OCI-LY3 (cell line): Measurements from ENCODE around the gene VWA1.
"Not testable (repeated sequence)": the region's sequence is repeated elsewhere in the genome, so short reads cannot be mapped to it uniquely, and the experiment has no call there.

Experiments used
- H2AFZ ChIP-seq: fragments of 200-600, 300-600 bp; shearing (Covaris generic); 2 replicates; pipeline ENCODE4 v1.6.0; 2014; ENCODE audit warnings: antibody characterized with exemption, low read depth, low read length
- H3K27ac ChIP-seq: fragments of 200-600, 300-600 bp; sonication (generic); 2 replicates; pipeline ENCODE4 v1.5.1; 2014; ENCODE audit warnings: mild to moderate bottlenecking, low read length, moderate library complexity, mixed read lengths
- H3K27me3 ChIP-seq: fragments of 200-600, 300-600 bp; sonication (generic); 2 replicates; pipeline ENCODE4 v1.6.1; 2014; ENCODE audit warnings: low read depth, low read length, mixed read lengths
- H3K36me3 ChIP-seq: fragments of 200-600, 300-600 bp; sonication (generic); replicated peaks from 2 replicates; pipeline ENCODE3; 2014; ENCODE audit warnings: low read depth, low read length, mixed read lengths
- H3K4me1 ChIP-seq: fragments of 300-600, 200-600 bp; sonication (generic); 2 replicates; pipeline ENCODE4 v1.6.1; 2014; ENCODE audit warnings: low read length, mixed read lengths
- H3K4me2 ChIP-seq: fragments of 200-600, 300-600 bp; sonication (generic); 2 replicates; pipeline ENCODE4 v1.6.1; 2014; ENCODE audit warnings: low read length, mixed read lengths
- H3K4me3 ChIP-seq: fragments of 300-600, 200-600 bp; sonication (generic); 2 replicates; pipeline ENCODE4 v1.5.1; 2014; ENCODE audit warnings: antibody characterized with exemption, mild to moderate bottlenecking, low read length, moderate library complexity
- H3K79me2 ChIP-seq: fragments of 300-600, 200-600 bp; shearing (Covaris generic); 2 replicates; pipeline ENCODE4 v1.6.1; 2014; ENCODE audit warnings: mild to moderate bottlenecking, low read length, mixed read lengths
- H3K9ac ChIP-seq: fragments of 300-600, 200-600 bp; shearing (Covaris generic); 2 replicates; pipeline ENCODE4 v1.6.0; 2014; ENCODE audit warnings: mild to moderate bottlenecking, low read length, moderate library complexity
- H3K9me3 ChIP-seq: fragments of 200-600, 300-600 bp; shearing (Covaris generic); 2 replicates; pipeline ENCODE4 v1.6.1; 2014; ENCODE audit warnings: low read length, mixed read lengths; ENCODE audit not compliant: insufficient read depth
- H4K20me1 ChIP-seq: fragments of 200-600, 300-600 bp; sonication (generic); 2 replicates; pipeline ENCODE4 v1.6.1; 2016; ENCODE audit warnings: low read length, mixed read lengths; ENCODE audit not compliant: insufficient read depth
- EZH2phosphoT487 ChIP-seq: fragments of 200-600 bp; shearing (Covaris generic); IDR thresholded peaks from 2 replicates; pipeline ENCODE4 v1.6.1; 2018; ENCODE audit warnings: antibody characterized with exemption, mixed run types, low read depth
- TF ChIP-seq, protein P1 (sequence below): fragments of 200-600, 300-600 bp; sonication (generic); IDR thresholded peaks from 2 replicates; pipeline ENCODE4 v1.5.1; 2014; ENCODE audit warnings: antibody characterized with exemption, low read length, low read depth

The VWA1 gene

DNA sequence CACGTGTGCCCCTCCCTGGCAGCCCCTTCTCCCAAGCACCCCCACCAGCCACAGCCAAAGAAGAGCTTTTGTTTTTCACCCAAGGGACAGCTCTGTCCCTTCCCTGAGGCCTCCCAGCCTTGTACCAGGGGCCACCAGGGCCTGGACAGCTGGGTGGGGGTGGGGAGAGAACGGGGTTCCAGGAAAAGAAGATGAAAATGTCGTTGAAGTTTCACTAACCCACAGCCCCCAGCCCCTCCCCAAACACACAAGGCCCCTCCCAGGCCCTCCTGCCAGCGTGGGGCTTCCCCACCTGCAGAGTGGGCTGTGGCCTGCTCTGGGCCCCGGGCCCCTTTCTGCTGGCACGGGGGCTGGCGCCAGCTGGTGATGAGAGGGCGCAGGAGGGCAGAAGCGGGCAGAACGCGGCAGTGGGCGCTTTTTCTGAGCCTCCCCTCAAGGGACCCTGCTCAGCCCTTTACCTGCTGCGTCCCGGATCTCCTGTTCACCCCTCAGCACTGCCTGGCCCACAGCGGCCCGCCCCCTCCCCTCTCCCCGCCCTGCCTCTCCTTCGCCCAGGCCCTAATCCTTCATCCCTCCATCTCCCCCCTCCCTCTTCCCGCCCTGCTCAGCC, 8.9 kb upstream of the VWA1 start:
- peaks cover 6% of the 10 kb centered on the region; the same call in 1 of the 2 replicates for H3K4me1 ChIP-seq
- H3K9ac ChIP-seq: no peak overlapping the region
- TF ChIP-seq, protein P1, sequence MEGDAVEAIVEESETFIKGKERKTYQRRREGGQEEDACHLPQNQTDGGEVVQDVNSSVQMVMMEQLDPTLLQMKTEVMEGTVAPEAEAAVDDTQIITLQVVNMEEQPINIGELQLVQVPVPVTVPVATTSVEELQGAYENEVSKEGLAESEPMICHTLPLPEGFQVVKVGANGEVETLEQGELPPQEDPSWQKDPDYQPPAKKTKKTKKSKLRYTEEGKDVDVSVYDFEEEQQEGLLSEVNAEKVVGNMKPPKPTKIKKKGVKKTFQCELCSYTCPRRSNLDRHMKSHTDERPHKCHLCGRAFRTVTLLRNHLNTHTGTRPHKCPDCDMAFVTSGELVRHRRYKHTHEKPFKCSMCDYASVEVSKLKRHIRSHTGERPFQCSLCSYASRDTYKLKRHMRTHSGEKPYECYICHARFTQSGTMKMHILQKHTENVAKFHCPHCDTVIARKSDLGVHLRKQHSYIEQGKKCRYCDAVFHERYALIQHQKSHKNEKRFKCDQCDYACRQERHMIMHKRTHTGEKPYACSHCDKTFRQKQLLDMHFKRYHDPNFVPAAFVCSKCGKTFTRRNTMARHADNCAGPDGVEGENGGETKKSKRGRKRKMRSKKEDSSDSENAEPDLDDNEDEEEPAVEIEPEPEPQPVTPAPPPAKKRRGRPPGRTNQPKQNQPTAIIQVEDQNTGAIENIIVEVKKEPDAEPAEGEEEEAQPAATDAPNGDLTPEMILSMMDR: no peak
- TF ChIP-seq EZH2phosphoT487: no peak
- no peaks in the 10 kb centered on the region for H3K79me2 ChIP-seq
- H3K27me3 ChIP-seq: no peaks in the 10 kb centered on the region
- no peak overlapping the region for H3K27ac ChIP-seq
- H2AFZ ChIP-seq: no peak overlapping the region
- no peaks in the 10 kb centered on the region for H4K20me1 ChIP-seq
- H3K4me2 ChIP-seq: no peak overlapping the region
- no peaks in the 10 kb centered on the region for H3K9me3 ChIP-seq
- H3K36me3 ChIP-seq: no peaks in the 10 kb centered on the region
- no peak overlapping the region for H3K4me3 ChIP-seq

DNA sequence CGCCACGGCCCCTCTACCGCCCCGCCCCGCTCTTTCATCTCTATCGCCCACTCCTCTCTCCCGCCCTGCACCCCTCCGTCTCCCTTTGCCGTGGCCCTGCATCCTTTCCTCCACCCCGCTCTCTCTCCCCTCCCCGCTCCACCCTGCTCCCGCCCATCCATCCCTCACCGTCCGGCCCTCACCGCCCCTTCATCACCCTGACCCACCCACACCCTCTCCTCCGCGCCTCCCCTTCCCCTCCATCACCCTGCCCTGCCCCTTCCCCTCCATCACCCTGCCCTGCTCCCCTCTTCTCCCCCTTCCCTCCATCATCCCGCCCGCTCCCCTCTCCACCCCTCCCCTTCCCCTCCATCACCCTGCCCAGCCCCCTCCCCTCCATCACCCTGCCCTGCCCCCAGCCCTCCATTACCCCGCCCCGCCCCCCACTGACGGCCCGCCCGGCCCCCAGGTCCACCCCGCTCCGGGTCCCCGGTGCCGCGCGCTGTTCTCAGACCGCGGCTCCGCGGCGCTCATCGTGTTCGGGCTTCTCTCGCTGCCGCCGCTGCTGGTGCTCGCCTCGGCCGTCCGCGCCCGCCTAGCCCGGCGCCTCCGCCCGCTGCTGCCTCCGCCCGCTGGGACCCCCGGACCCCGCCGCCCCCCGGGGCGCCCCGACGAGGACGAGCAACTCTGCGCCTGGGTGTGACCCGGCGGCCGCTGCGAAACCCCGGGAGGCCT, 8.2 kb upstream of the VWA1 start:
- no peaks in the 10 kb centered on the region for H4K20me1 ChIP-seq
- no peaks in the 10 kb centered on the region for H3K9me3 ChIP-seq
- H3K27ac ChIP-seq: no peak overlapping the region
- TF ChIP-seq, protein P1: no peak
- TF ChIP-seq EZH2phosphoT487: no peak
- H3K36me3 ChIP-seq: no peaks in the 10 kb centered on the region
- H3K27me3 ChIP-seq: no peaks in the 10 kb centered on the region
- no peak overlapping the region for H3K4me2 ChIP-seq
- no peak overlapping the region for H3K9ac ChIP-seq
- peaks cover 3% of the 10 kb centered on the region; the same call in 1 of the 2 replicates for H3K4me1 ChIP-seq
- no peak overlapping the region for H2AFZ ChIP-seq
- H3K79me2 ChIP-seq: no peaks in the 10 kb centered on the region
- H3K4me3 ChIP-seq: no peak overlapping the region

DNA sequence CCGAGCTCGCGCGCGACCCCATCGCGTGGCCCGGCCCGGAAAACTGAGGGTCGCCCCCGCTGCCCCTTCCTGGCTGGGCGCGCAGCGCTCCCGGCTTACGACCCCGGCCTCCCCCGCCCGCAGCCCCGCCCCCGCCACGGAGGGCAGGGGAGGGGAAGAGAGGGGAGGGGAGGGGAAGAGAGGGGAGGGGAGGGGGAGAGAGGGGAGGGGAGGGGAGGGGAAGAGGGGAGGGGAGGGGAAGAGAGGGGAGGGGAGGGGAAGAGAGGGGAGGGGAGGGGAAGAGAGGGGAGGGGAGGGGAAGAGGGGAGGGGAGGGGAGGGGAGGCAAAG, 7.7 kb upstream of the VWA1 start:
- Histone ChIP-seq H3K27me3 (no peaks in the 10 kb centered on the region), H3K4me1 (no peaks in the 10 kb centered on the region), H3K4me2 (no peak overlapping the region), H4K20me1 (no peaks in the 10 kb centered on the region), H3K36me3 (no peaks in the 10 kb centered on the region), H3K27ac (no peak overlapping the region), H3K79me2 (no peaks in the 10 kb centered on the region), H2AFZ (no peak overlapping the region), H3K4me3 (no peak overlapping the region), H3K9me3 (no peaks in the 10 kb centered on the region), H3K9ac (no peak overlapping the region)
- TF ChIP-seq, protein P1: no peak
- TF ChIP-seq EZH2phosphoT487: no peak

DNA sequence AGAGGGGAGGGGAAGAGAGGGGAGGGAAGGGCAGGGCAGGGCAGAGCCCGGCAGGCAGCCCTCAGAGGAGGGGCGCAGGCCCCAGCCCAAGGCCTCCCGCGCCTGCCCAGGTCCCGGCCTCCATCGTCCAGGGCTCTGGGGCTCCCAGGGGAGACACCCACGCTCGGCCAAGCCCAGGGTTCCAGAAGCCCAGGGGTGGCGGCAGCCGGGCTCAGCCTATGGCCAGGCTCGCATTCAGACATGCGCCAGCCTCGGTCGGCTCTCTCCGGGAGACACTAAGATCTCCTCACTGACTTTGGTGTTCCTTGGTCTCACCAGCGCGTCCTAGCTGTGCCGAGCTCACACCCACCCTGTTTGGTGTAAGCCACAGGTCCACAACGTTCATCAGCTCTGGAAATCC, 7.3 kb upstream of the VWA1 start:
- no peak overlapping the region for H2AFZ ChIP-seq

DNA sequence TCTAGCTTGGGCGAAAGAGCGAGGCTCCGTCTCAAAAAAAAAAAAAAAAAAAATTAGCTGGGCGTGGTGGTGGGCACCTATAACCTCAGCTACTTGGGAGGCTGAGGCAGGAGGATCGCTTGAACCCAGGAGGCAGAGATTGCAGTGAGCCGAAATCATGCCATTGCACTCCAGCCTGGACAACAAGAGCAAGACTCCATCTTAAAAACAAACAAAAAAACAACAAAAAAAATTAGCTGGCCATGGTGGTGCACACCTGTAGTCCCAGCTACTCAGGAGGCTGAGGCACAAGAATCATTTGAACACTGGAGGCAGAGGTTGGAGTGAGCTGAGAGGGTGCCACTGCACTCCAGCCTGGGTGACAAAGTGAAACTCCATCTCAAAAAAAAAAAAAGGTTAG, 6.5 kb upstream of the VWA1 start:
- not testable (repeated sequence) for H3K4me3 ChIP-seq, H3K9me3 ChIP-seq, H3K27me3 ChIP-seq, H3K4me2 ChIP-seq, H3K9ac ChIP-seq, H3K4me1 ChIP-seq, H3K79me2 ChIP-seq, H3K27ac ChIP-seq, H3K36me3 ChIP-seq, H4K20me1 ChIP-seq, H2AFZ ChIP-seq

More for the DNA sequence above, 7.3 kb upstream of the VWA1 start:
- Histone ChIP-seq H3K4me2 (no peak overlapping the region), H3K36me3 (no peaks in the 10 kb centered on the region), H3K9ac (no peak overlapping the region), H3K27me3 (no peaks in the 10 kb centered on the region), H3K79me2 (no peaks in the 10 kb centered on the region), H3K9me3 (no peaks in the 10 kb centered on the region), H3K27ac (no peak overlapping the region), H3K4me3 (no peak overlapping the region), H3K4me1 (no peaks in the 10 kb centered on the region), H4K20me1 (no peaks in the 10 kb centered on the region)
- TF ChIP-seq, protein P1: no peak
- no peak for TF ChIP-seq EZH2phosphoT487
